Kidney (tissue), 14 donors: Measurements from ENCODE around the gene CCDC141. TPM values are rescaled to one million over a fixed set of nuclear protein-coding genes. Genes with fewer than 3 reads are reported as not detected.

Experiments
- DNase-seq, 5 donors: peaks; one replicate each; pipeline ENCODE4 v3.0.0-alpha.2; 2013 to 2020
- FAIRE-seq: peaks from 2 replicates; lab custom pipeline; 2012; peaks lifted over from hg19 to GRCh38; lab: Jason Lieb, UNC
- H3K27ac ChIP-seq, 2 donors: one replicate each; pipeline ENCODE4 v1.7.0; 2013; ENCODE audit warnings: low read depth in 2 of 2, low read length in 2 of 2, inconsistent platforms in 1 of 2
- H3K27me3 ChIP-seq: one replicate; pipeline ENCODE4 v1.7.1; 2013; ENCODE audit warnings: low read length, inconsistent platforms; ENCODE audit not compliant: control insufficient read depth, insufficient read depth
- H3K36me3 ChIP-seq, 3 donors: one replicate each; pipeline versions ENCODE4 v1.7.0 to v1.7.1; 2013; ENCODE audit warnings: low read length in 3 of 3, control low read depth in 1 of 3, inconsistent platforms in 1 of 3; ENCODE audit not compliant: insufficient read depth in 3 of 3, control insufficient read depth in 2 of 3
- H3K4me1 ChIP-seq, 3 donors: one replicate each; pipeline versions ENCODE4 v1.7.0 to v1.7.1; 2013; ENCODE audit warnings: low read length in 3 of 3, inconsistent platforms in 1 of 3, low read depth in 1 of 3; ENCODE audit not compliant: control insufficient read depth in 2 of 3, insufficient read depth in 2 of 3
- H3K4me3 ChIP-seq, 3 donors: one replicate each; pipeline versions ENCODE4 v1.7.0 to v1.8.1; 2013; ENCODE audit warnings: low read length in 3 of 3, control low read depth in 1 of 3, inconsistent platforms in 1 of 3
- H3K9ac ChIP-seq, 3 donors: one replicate each; pipeline versions ENCODE4 v1.7.0 to v1.7.1; 2013; ENCODE audit warnings: low read length in 3 of 3, control low read depth in 1 of 3, inconsistent platforms in 1 of 3
- H3K9me3 ChIP-seq, 3 donors: one replicate each; pipeline versions ENCODE4 v1.7.0 to v1.7.1; 2013; ENCODE audit warnings: low read length in 3 of 3, control low read depth in 1 of 3, inconsistent platforms in 1 of 3; ENCODE audit not compliant: control insufficient read depth in 2 of 3, insufficient read depth in 1 of 3
- intact Hi-C: fragments of 100-400 bp; cut with DNase I; formaldehyde crosslinking; loops from one replicate; pipeline ENCODE4 v1.11.1; 2022
- polyA plus RNA-seq: library from polyadenylated mRNA; stranded (reverse); fragments of 350-450 nt; fragmentation: Illumina TruSeq; extraction: RNeasy Lipid Tissue Mini Kit (QIAGEN cat#74804); gene quantifications from one replicate; pipeline ENCODE4 v1.2.3, GENCODE V29; 2014; ENCODE audit warnings: low read depth, low replicate concordance; ENCODE audit not compliant: insufficient read depth
- total RNA-seq: library from RNA; stranded (reverse); fragmentation: NEBNext Ultra II Directional; extraction: Animal tissue kit (Norgen Biotek cat#: 25700); gene quantifications from one replicate; pipeline ENCODE4 v1.2.1, GENCODE V29; 2021
- TF ChIP-seq, protein P1 (sequence below): IDR thresholded peaks from 3 replicates; pipeline ENCODE4 v1.5.1; 2012; ENCODE audit warnings: mild to moderate bottlenecking, moderate library complexity, borderline replicate concordance; ENCODE audit not compliant: insufficient read depth; ENCODE audit errors: extremely low read depth
- donor health status: control.
- donor health status: control.
- donor health status: control.
- donor health status: control.
- donor health status: control.
- donor health status: DM: yes; HTN: yes; CAD: no.
- donor health status: Normal renal cell carcinoma (clear cell type).

The CCDC141 gene
- total and polyA plus RNA-seq, 2 donors from 2014 or later = 3.0 TPM; not detected in 1

DNA sequence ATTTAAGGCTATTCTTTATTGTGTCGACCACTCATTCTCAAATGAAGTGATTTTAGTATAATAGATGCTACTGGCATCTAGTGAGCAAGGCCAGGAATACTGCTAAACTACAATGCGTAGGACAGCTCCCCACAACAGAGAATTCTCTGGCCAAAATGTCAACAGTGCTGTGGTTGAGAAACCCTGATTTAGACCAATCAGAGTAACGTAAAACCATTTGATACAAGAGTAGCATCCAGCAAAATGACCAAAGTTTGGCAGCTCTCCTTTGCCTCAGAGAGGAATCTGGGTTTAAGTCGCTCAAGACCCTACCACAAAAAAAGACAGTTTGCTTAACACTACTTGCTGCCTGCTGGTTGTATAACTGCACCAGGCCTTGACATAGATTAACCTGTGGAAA lies 205.7 kb downstream of the CCDC141 start:
- Histone ChIP-seq H3K36me3 (no peaks in the 10 kb centered on the region), H3K9ac (no peak overlapping the region), H3K27ac (no peak overlapping the region), H3K27me3 (no peaks in the 10 kb centered on the region), H3K4me3 (no peak overlapping the region), H3K4me1 (no peaks in the 10 kb centered on the region), H3K9me3 (no peaks in the 10 kb centered on the region)
- intact Hi-C loops = no loop called here
- FAIRE-seq = no peak
- DNase-seq = no peak
- TF ChIP-seq, protein P1, sequence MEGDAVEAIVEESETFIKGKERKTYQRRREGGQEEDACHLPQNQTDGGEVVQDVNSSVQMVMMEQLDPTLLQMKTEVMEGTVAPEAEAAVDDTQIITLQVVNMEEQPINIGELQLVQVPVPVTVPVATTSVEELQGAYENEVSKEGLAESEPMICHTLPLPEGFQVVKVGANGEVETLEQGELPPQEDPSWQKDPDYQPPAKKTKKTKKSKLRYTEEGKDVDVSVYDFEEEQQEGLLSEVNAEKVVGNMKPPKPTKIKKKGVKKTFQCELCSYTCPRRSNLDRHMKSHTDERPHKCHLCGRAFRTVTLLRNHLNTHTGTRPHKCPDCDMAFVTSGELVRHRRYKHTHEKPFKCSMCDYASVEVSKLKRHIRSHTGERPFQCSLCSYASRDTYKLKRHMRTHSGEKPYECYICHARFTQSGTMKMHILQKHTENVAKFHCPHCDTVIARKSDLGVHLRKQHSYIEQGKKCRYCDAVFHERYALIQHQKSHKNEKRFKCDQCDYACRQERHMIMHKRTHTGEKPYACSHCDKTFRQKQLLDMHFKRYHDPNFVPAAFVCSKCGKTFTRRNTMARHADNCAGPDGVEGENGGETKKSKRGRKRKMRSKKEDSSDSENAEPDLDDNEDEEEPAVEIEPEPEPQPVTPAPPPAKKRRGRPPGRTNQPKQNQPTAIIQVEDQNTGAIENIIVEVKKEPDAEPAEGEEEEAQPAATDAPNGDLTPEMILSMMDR = no peak

DNA sequence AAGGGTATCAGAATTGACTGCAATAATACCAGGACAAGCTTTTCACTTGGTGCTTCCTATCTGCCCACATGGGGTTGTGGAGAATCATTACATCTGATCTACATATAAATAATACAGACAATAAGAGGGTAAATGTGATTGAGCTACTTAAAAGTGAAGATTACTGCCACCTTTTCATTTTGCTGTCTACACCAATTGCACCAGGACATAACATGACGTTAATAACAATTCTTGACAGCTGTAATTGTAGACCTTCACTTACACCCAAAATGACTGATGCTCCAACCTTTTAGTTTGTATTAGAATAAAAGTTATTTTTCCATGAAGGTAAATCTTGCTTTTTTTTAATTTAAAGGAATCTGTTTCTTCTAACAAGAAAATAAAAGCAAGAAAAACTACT lies 206.2 kb downstream of the CCDC141 start:
- no peak overlapping the region for H3K9ac ChIP-seq
- intact Hi-C loops = no loop called here
- TF ChIP-seq, protein P1 = no peak

DNA sequence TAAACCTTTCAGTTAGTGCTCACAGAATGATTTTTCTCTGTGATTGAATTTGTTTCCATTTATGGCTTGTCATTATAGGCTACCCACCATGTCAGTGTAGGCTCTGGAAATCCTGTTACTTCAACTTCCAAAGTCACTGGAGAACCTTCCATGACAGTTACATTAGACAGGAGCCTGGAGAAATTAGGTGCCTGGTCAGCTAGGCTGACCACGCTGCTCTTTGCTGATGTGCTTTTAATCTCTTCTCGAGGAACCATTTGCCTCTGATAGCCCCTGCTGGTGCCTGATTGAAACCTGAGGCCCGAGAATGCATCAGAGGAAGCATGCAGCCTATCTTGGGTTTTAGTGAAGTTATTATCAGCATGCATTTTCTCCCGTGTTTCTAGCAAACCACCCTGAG lies 213.1 kb downstream of the CCDC141 start:
- TF ChIP-seq, protein P1 = no peak
- Histone ChIP-seq H3K27ac (no peak overlapping the region), H3K9ac (no peak overlapping the region)

More for the DNA sequence above, 206.2 kb downstream of the CCDC141 start:
- Histone ChIP-seq H3K27me3 (no peaks in the 10 kb centered on the region), H3K27ac (no peak overlapping the region), H3K4me3 (no peak overlapping the region), H3K4me1 (no peaks in the 10 kb centered on the region), H3K9me3 (no peaks in the 10 kb centered on the region), H3K36me3 (no peaks in the 10 kb centered on the region)
- no peak for DNase-seq
- no peak for FAIRE-seq

DNA sequence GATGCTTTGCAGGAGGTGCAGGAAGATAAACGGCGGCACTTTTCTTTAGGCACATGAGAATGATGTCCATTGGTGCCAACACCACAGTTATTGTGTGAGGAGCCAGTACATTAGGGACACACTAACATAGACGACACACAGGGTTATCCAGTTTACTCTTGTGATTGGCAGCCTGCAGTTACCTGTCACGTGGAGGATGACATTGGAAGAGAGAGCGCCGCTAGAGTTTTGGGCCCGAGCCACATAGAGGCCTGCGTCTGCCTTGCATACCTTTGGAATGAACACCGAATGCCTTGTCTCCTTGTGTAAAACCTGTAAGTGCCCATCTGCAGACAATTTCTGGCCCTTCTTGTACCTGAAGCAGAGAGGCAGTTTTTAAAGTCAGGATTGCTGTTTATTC lies 215.9 kb downstream of the CCDC141 start:
- Histone ChIP-seq H3K9ac (no peak overlapping the region), H3K4me3 (no peak overlapping the region), H3K4me1 (no peaks in the 10 kb centered on the region), H3K36me3 (no peaks in the 10 kb centered on the region), H3K27me3 (no peaks in the 10 kb centered on the region), H3K27ac (no peak overlapping the region), H3K9me3 (no peaks in the 10 kb centered on the region)
- TF ChIP-seq, protein P1 = no peak
- FAIRE-seq = no peak
- no peak for DNase-seq
- intact Hi-C loops = no loop called here

More for the DNA sequence above, 213.1 kb downstream of the CCDC141 start:
- H3K4me3 ChIP-seq = no peak overlapping the region
- no peaks in the 10 kb centered on the region for H3K4me1 ChIP-seq
- FAIRE-seq (no peak), DNase-seq (no peak)
- no peaks in the 10 kb centered on the region for H3K9me3 ChIP-seq
- intact Hi-C loops = no loop called here
- no peaks in the 10 kb centered on the region for H3K36me3 ChIP-seq
- H3K27me3 ChIP-seq = no peaks in the 10 kb centered on the region
